SK-N-SH (cell line): ENCODE data around the gene MAN2C1. TPM values are rescaled to one million over a fixed set of nuclear protein-coding genes. Genes with fewer than 3 reads are reported as not detected.
"Not testable (repeated sequence)": the region's sequence is repeated elsewhere in the genome, so short reads cannot be mapped to it uniquely, and the experiment has no call there.

Experiments
- CTCF ChIA-PET: fragments of 300-600, 350-600 bp; formaldehyde crosslinking; extraction: SDS; loops from one replicate; lab custom pipeline; 2021; lab: Yijun Ruan, JAX
- POLR2A ChIA-PET: fragments of 350-600 bp; sonication (Branson Sonifier 250); formaldehyde crosslinking; extraction: SDS; loops from one replicate; lab custom pipeline; 2020; ENCODE audit warnings: antibody characterized with exemption, inconsistent platforms; lab: Yijun Ruan, JAX
- DNase-seq: peaks from one replicate; pipeline ENCODE4 v3.0.0; 2012
- H2AFZ ChIP-seq: fragments of 200-600 bp; sonication (generic); 2 replicates; pipeline ENCODE4 v1.8.1; 2016; ENCODE audit warnings: antibody characterized with exemption, mild to moderate bottlenecking, low read depth
- H3F3A ChIP-seq: fragments of 200-600 bp; sonication (generic); replicated peaks from 2 replicates; pipeline ENCODE3; 2016; ENCODE audit warnings: antibody characterized with exemption, mild to moderate bottlenecking; ENCODE audit not compliant: insufficient read depth
- H3K27ac ChIP-seq, 2 experiments: fragments of 200-500 bp in 1 of 2; fragments of 200-600 bp in 1 of 2; sonication (Bioruptor generic) in 1 of 2; sonication (generic), shearing (Covaris generic) in 1 of 2; 2 replicates each; pipeline versions ENCODE4 v1.5.1 to v1.6.1; 2014 to 2016; ENCODE audit warnings: low read depth in 2 of 2, inconsistent platforms in 1 of 2, low read length in 1 of 2, mild to moderate bottlenecking in 1 of 2, mixed read lengths in 1 of 2
- H3K27me3 ChIP-seq: fragments of 200-600 bp; sonication (generic), shearing (Covaris generic); 2 replicates; pipeline ENCODE4 v1.6.1; 2016; ENCODE audit warnings: mixed run types; ENCODE audit not compliant: insufficient read depth
- H3K36me3 ChIP-seq, 2 experiments: fragments of 200-500 bp in 1 of 2; fragments of 200-600 bp in 1 of 2; sonication (Bioruptor generic) in 1 of 2; sonication (generic) in 1 of 2; replicated peaks in 1 of 2; 2 replicates each; pipeline versions ENCODE3 to v1.5.1; 2014 to 2016; ENCODE audit warnings: low read length in 1 of 2, mild to moderate bottlenecking in 1 of 2; ENCODE audit not compliant: insufficient read depth in 2 of 2, control insufficient read depth in 1 of 2
- H3K4me1 ChIP-seq, 2 experiments: fragments of 200-500 bp in 1 of 2; fragments of 200-600 bp in 1 of 2; sonication (Bioruptor generic) in 1 of 2; sonication (generic), shearing (Covaris generic) in 1 of 2; 2 replicates each; pipeline versions ENCODE4 v1.5.1 to v1.6.1; 2014 to 2016; ENCODE audit warnings: low read depth in 1 of 2, low read length in 1 of 2, mixed run types in 1 of 2; ENCODE audit not compliant: insufficient read depth in 2 of 2, control insufficient read depth in 1 of 2
- H3K4me2 ChIP-seq: fragments of 200-600 bp; sonication (generic), shearing (Covaris generic); 2 replicates; pipeline ENCODE4 v1.6.1; 2017; ENCODE audit warnings: mixed run types
- H3K4me3 ChIP-seq, 2 experiments: fragments of 200-500 bp in 1 of 2; fragments of 200-600 bp in 1 of 2; sonication (Bioruptor generic) in 1 of 2; sonication (generic), shearing (Covaris generic) in 1 of 2; 2 replicates each; pipeline versions ENCODE4 v1.5.1 to v1.8.1; 2014 to 2016; ENCODE audit warnings: low read depth in 2 of 2, inconsistent platforms in 1 of 2, low read length in 1 of 2, mild to moderate bottlenecking in 1 of 2, mixed read lengths in 1 of 2, moderate library complexity in 1 of 2
- H3K79me2 ChIP-seq: fragments of 200-600 bp; sonication (generic); 2 replicates; pipeline ENCODE4 v1.8.1; 2017; ENCODE audit warnings: mild to moderate bottlenecking; ENCODE audit not compliant: insufficient read depth
- H3K9ac ChIP-seq: fragments of 200-600 bp; sonication (generic); 2 replicates; pipeline ENCODE4 v1.6.1; 2017; ENCODE audit warnings: mixed run types
- H3K9me2 ChIP-seq: fragments of 200-600 bp; sonication (generic); 2 replicates; pipeline ENCODE4 v1.6.1; 2017; ENCODE audit warnings: mixed run types
- H3K9me3 ChIP-seq: fragments of 200-600 bp; sonication (generic); 2 replicates; pipeline ENCODE4 v1.6.1; 2017; ENCODE audit warnings: mixed run types, mild to moderate bottlenecking, moderate library complexity
- H4K20me1 ChIP-seq: fragments of 200-600 bp; sonication (generic); 2 replicates; pipeline ENCODE4 v1.6.1; 2017; ENCODE audit warnings: mild to moderate bottlenecking, mixed run types; ENCODE audit not compliant: insufficient read depth
- EP300 ChIP-seq, 2 experiments: IDR thresholded peaks; 2 replicates each; pipeline versions ENCODE4 v1.4.0 to v1.6.1; 2012; ENCODE audit warnings: borderline replicate concordance in 1 of 2, low read depth in 1 of 2, low read length in 1 of 2
- EZH2phosphoT487 ChIP-seq: fragments of 200-600 bp; sonication (generic); IDR thresholded peaks from 2 replicates; pipeline ENCODE4 v1.6.1; 2017; ENCODE audit warnings: low read depth, mixed run types, mild to moderate bottlenecking, antibody characterized with exemption, moderate library complexity, borderline replicate concordance
- TEAD4 ChIP-seq: IDR thresholded peaks from 2 replicates; pipeline ENCODE4 v1.4.0; 2012; ENCODE audit warnings: mild to moderate bottlenecking, borderline replicate concordance; ENCODE audit not compliant: insufficient read depth
- whole genome bisulfite sequencing: methylation state at CpG from one replicate; pipeline ENCODE4 v1.1.6; 2017; ENCODE audit warnings: low lambda C conversion rate; 5-methylcytosine and 5-hydroxymethylcytosine counted together
- polyA plus RNA-seq, 3 experiments: library from polyadenylated mRNA; depleted of rRNA; stranded (reverse); fragments of >200 nt; gene quantifications; 2 replicates each; pipeline ENCODE4 v1.2.3, GENCODE V29; 2012
- TF ChIP-seq, protein P1 (sequence below): IDR thresholded peaks from 2 replicates; pipeline ENCODE4 v1.6.1; 2012; ENCODE audit warnings: mild to moderate bottlenecking, low read depth, low read length, moderate library complexity
- TF ChIP-seq, protein P2 (sequence below): fragments of 150-350 bp; IDR thresholded peaks from 2 replicates; pipeline ENCODE4 v1.6.1; 2016; ENCODE audit warnings: mild to moderate bottlenecking, low read depth, low read length
- TF ChIP-seq, protein P3 (sequence below): IDR thresholded peaks from 2 replicates; pipeline ENCODE4 v1.4.0; 2012; ENCODE audit warnings: low read depth, borderline replicate concordance

Gene MAN2C1
- polyA plus RNA-seq, 1 of the 3 experiments (the other 2 are of a cell fraction), result 132 TPM

DNA sequence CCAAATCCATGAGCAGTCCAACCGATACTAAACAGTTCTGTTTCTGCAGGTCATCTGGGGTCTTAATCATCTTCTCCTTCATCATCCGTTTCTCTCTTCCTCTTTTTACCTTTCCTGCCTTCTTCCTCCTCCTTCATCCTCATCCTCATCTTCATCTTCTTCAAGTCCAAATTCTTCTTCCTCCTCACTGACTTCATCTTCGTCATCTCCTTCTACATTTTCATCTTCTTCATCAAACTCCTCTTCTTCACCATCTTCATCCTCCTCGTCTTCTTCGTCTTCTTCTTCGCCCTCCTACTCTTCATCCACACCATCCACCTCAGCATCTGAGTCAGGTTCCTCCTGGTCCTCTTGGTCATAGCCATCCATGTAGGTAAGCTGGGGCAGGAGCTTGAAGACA, 46.7 kb downstream of the MAN2C1 start:
- ChIA-PET POLR2A (no interaction called here), CTCF (interaction anchor here (1.4 kb wide), 1 partner anchor 14 kb away, joined by 7 read pairs; no protein-coding TSS in a partner anchor)
- no peaks in the 10 kb centered on the region for H4K20me1 ChIP-seq
- H3K4me1 ChIP-seq, result no peaks in the 10 kb centered on the region
- DNase-seq, result no peak
- H3K27me3 ChIP-seq, result no peaks in the 10 kb centered on the region; the same call in 1 of the 2 replicates
- no peak overlapping the region for H3K9ac ChIP-seq
- no peak overlapping the region for H2AFZ ChIP-seq
- WGBS, result 49% methylated on average over 6 of the region's 6 CpGs
- H3F3A ChIP-seq, result no peaks in the 10 kb centered on the region
- H3K36me3 ChIP-seq, result no peaks in the 10 kb centered on the region
- no peak overlapping the region for H3K4me3 ChIP-seq
- no peaks in the 10 kb centered on the region for H3K9me2 ChIP-seq
- H3K27ac ChIP-seq, result no peak overlapping the region
- TF ChIP-seq EZH2phosphoT487 (no peak), TEAD4 (no peak), EP300 (IDR thresholded peaks at IDR 0.05; ENCODE audit: borderline replicate concordance in 1 of 2, low read depth in 1 of 2, low read length in 1 of 2) (no peak)
- TF ChIP-seq, protein P1, sequence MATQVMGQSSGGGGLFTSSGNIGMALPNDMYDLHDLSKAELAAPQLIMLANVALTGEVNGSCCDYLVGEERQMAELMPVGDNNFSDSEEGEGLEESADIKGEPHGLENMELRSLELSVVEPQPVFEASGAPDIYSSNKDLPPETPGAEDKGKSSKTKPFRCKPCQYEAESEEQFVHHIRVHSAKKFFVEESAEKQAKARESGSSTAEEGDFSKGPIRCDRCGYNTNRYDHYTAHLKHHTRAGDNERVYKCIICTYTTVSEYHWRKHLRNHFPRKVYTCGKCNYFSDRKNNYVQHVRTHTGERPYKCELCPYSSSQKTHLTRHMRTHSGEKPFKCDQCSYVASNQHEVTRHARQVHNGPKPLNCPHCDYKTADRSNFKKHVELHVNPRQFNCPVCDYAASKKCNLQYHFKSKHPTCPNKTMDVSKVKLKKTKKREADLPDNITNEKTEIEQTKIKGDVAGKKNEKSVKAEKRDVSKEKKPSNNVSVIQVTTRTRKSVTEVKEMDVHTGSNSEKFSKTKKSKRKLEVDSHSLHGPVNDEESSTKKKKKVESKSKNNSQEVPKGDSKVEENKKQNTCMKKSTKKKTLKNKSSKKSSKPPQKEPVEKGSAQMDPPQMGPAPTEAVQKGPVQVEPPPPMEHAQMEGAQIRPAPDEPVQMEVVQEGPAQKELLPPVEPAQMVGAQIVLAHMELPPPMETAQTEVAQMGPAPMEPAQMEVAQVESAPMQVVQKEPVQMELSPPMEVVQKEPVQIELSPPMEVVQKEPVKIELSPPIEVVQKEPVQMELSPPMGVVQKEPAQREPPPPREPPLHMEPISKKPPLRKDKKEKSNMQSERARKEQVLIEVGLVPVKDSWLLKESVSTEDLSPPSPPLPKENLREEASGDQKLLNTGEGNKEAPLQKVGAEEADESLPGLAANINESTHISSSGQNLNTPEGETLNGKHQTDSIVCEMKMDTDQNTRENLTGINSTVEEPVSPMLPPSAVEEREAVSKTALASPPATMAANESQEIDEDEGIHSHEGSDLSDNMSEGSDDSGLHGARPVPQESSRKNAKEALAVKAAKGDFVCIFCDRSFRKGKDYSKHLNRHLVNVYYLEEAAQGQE, result no peak
- TF ChIP-seq, protein P2, sequence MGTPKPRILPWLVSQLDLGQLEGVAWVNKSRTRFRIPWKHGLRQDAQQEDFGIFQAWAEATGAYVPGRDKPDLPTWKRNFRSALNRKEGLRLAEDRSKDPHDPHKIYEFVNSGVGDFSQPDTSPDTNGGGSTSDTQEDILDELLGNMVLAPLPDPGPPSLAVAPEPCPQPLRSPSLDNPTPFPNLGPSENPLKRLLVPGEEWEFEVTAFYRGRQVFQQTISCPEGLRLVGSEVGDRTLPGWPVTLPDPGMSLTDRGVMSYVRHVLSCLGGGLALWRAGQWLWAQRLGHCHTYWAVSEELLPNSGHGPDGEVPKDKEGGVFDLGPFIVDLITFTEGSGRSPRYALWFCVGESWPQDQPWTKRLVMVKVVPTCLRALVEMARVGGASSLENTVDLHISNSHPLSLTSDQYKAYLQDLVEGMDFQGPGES, result no peak
- TF ChIP-seq, protein P3, sequence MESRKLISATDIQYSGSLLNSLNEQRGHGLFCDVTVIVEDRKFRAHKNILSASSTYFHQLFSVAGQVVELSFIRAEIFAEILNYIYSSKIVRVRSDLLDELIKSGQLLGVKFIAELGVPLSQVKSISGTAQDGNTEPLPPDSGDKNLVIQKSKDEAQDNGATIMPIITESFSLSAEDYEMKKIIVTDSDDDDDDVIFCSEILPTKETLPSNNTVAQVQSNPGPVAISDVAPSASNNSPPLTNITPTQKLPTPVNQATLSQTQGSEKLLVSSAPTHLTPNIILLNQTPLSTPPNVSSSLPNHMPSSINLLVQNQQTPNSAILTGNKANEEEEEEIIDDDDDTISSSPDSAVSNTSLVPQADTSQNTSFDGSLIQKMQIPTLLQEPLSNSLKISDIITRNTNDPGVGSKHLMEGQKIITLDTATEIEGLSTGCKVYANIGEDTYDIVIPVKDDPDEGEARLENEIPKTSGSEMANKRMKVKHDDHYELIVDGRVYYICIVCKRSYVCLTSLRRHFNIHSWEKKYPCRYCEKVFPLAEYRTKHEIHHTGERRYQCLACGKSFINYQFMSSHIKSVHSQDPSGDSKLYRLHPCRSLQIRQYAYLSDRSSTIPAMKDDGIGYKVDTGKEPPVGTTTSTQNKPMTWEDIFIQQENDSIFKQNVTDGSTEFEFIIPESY, result no peak
- H3K9me3 ChIP-seq, result no peaks in the 10 kb centered on the region
- H3K4me2 ChIP-seq, result no peak overlapping the region
- no peaks in the 10 kb centered on the region for H3K79me2 ChIP-seq

DNA sequence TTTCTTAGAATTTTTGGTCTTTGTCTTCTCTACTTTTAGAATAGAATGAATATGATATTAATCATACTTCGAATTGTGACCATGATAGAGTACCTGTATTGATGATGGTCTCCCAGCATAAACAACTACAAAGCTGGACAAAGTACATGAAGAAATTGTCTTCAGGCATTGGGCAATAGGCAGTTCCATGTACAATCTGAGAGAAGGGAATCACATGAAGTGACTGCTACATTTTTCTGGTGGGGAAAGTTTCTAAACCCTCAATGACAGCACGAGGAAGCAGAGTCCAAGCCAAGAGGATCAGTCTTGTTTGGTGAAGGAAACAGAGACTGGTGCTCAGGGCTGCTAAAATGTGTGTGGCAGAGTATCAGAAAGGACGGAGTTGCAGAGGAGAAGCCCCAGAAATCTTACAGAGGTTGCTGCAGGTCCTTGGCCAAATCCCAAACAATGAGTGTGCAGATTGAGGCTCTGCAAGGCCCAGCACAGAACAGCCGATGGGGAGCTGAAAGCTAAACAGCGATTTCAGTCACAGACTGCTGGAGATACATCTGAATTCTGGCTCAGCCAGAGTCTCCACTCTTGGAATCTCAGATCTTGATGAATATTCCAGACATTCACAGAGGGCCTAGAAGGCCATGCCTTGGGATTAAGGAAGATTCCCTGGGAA, 49.0 kb downstream of the MAN2C1 start:
- DNase-seq, H3K27ac ChIP-seq, H3K79me2 ChIP-seq, H3K4me1 ChIP-seq, H3K4me2 ChIP-seq, H3K36me3 ChIP-seq, H3K9ac ChIP-seq, H3K27me3 ChIP-seq, POLR2A ChIA-PET, H3K9me3 ChIP-seq, H2AFZ ChIP-seq, CTCF ChIA-PET, H3K4me3 ChIP-seq, H4K20me1 ChIP-seq, H3F3A ChIP-seq, H3K9me2 ChIP-seq: not testable (repeated sequence)
- WGBS, result 53% methylated on average over 5 of the region's 5 CpGs
